PC-9 (cell line): ENCODE measurements around the gene RAB19. TPM values are rescaled to one million over a fixed set of nuclear protein-coding genes. Genes with fewer than 3 reads are reported as not detected.

Experiments
- BruUV-seq: library from RNA; stranded (reverse); fragments of 400-500 nt; replicated peaks from 2 replicates; lab custom pipeline; 2021; lab: Mats Ljungman, UMichigan
- CTCF ChIA-PET: fragments of 300-600 bp; sonication (Branson Sonifier 250); formaldehyde crosslinking; loops from one replicate; lab custom pipeline; 2022; ENCODE audit warnings: antibody characterized with exemption; lab: Charles Lee
- POLR2A ChIA-PET: fragments of 300-600 bp; sonication (Branson Sonifier 250); formaldehyde crosslinking; loops from one replicate; lab custom pipeline; 2022; ENCODE audit warnings: antibody characterized with exemption; ENCODE audit not compliant: unreplicated experiment; lab: Charles Lee
- DNase-seq, 2 experiments: peaks; one replicate each; pipeline versions ENCODE4 v3.0.0 to v3.0.0-alpha.2; 2015 to 2022; ENCODE audit warnings: mixed read lengths in 1 of 2
- H2AFZ ChIP-seq: fragments of 200-600 bp; sonication (generic); 2 replicates; pipeline ENCODE4 v1.8.1; 2017; ENCODE audit warnings: antibody characterized with exemption
- H3F3A ChIP-seq: fragments of 200-600 bp; sonication (generic); 2 replicates; pipeline ENCODE4 v1.8.1; 2017; ENCODE audit warnings: antibody characterized with exemption, mild to moderate bottlenecking, low read depth; ENCODE audit not compliant: insufficient read depth
- H3K27ac ChIP-seq: fragments of 200-600 bp; sonication (generic); 2 replicates; pipeline ENCODE4 v1.6.1; 2016; ENCODE audit warnings: mixed run types
- H3K27me3 ChIP-seq: fragments of 200-600 bp; sonication (generic); 2 replicates; pipeline ENCODE4 v1.6.1; 2016; ENCODE audit warnings: low read depth, mixed run types; ENCODE audit not compliant: insufficient read depth
- H3K36me3 ChIP-seq: fragments of 200-600 bp; sonication (generic); 2 replicates; pipeline ENCODE4 v1.6.1; 2016; ENCODE audit warnings: low read depth, mixed run types
- H3K4me1 ChIP-seq: fragments of 200-600 bp; sonication (generic); replicated peaks from 2 replicates; pipeline ENCODE4 v1.6.1; 2016; ENCODE audit warnings: mixed run types; ENCODE audit not compliant: insufficient read depth
- H3K4me2 ChIP-seq: fragments of 200-600 bp; sonication (generic); 2 replicates; pipeline ENCODE4 v1.6.1; 2017; ENCODE audit warnings: mixed run types
- H3K4me3 ChIP-seq: fragments of 200-600 bp; sonication (generic); 2 replicates; pipeline ENCODE4 v1.6.1; 2016; ENCODE audit warnings: mixed run types
- H3K79me2 ChIP-seq: fragments of 200-600 bp; sonication (generic); 2 replicates; pipeline ENCODE4 v1.6.1; 2017; ENCODE audit warnings: low read depth, mixed run types
- H3K9me2 ChIP-seq: fragments of 200-600 bp; sonication (generic); 2 replicates; pipeline ENCODE4 v1.8.1; 2017; ENCODE audit warnings: mild to moderate bottlenecking; ENCODE audit not compliant: insufficient read depth
- H3K9me3 ChIP-seq: fragments of 200-600 bp; sonication (generic); 2 replicates; pipeline ENCODE4 v1.8.1; 2016; ENCODE audit warnings: low read depth; ENCODE audit not compliant: insufficient read depth
- H4K20me1 ChIP-seq: fragments of 200-600 bp; sonication (generic); 2 replicates; pipeline ENCODE4 v1.8.1; 2017; ENCODE audit not compliant: insufficient read depth
- EZH2 ChIP-seq: fragments of 200-600 bp; sonication (generic); IDR thresholded peaks from 2 replicates; pipeline ENCODE4 v1.8.0; 2017; ENCODE audit warnings: antibody characterized with exemption, low read depth
- intact Hi-C: fragments of 100-400 bp; cut with micrococcal nuclease; formaldehyde crosslinking; loops from one replicate; pipeline ENCODE4 v1.10.0; 2022; ENCODE audit not compliant: unreplicated experiment
- total RNA-seq: library from RNA; stranded (reverse); gene quantifications from 2 replicates; pipeline ENCODE4 v1.2.3, GENCODE V29; 2021
- TF ChIP-seq, protein P1 (sequence below): fragments of 200-600 bp; sonication (generic); conservative IDR thresholded peaks from 2 replicates; pipeline ENCODE4 v1.6.1; 2017; ENCODE audit warnings: mixed run types, antibody characterized with exemption, mild to moderate bottlenecking, moderate library complexity

The RAB19 gene
- total RNA-seq, 1 experiment from 2014 or later, result 9.1 TPM

DNA sequence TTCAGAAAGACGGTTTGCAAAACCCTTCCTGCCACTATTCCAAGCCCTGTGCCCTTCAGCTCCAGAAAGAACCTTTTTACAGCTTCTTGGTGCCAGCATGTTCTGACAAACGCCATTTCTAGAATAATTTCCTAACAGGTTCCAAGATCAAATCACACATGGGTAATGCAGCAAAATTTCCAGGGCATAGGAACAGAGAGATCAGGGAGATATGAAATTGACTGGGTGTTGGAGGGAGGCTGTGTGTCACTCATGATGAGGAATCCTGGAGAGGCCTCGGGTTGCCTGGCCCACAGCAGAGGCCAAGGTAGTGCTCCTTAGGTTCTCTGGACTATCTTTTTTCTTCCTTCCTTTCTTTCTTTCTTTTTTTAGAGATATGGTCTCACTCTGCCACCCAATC is 29.5 kb downstream of the RAB19 start:
- H3K79me2 ChIP-seq, result no peaks in the 10 kb centered on the region
- no peaks in the 10 kb centered on the region for H3K9me3 ChIP-seq
- H2AFZ ChIP-seq, result no peak overlapping the region
- no peak overlapping the region for H3K27ac ChIP-seq
- DNase-seq, result no peak
- no peaks in the 10 kb centered on the region for H3K27me3 ChIP-seq
- intact Hi-C loops, result no loop called here
- no peaks in the 10 kb centered on the region for H3K9me2 ChIP-seq
- ChIA-PET POLR2A (no interaction called here), CTCF (no interaction called here)
- H3K36me3 ChIP-seq, result no peaks in the 10 kb centered on the region
- no peaks in the 10 kb centered on the region for H4K20me1 ChIP-seq
- H3F3A ChIP-seq, result no peaks in the 10 kb centered on the region
- TF ChIP-seq, protein P1, sequence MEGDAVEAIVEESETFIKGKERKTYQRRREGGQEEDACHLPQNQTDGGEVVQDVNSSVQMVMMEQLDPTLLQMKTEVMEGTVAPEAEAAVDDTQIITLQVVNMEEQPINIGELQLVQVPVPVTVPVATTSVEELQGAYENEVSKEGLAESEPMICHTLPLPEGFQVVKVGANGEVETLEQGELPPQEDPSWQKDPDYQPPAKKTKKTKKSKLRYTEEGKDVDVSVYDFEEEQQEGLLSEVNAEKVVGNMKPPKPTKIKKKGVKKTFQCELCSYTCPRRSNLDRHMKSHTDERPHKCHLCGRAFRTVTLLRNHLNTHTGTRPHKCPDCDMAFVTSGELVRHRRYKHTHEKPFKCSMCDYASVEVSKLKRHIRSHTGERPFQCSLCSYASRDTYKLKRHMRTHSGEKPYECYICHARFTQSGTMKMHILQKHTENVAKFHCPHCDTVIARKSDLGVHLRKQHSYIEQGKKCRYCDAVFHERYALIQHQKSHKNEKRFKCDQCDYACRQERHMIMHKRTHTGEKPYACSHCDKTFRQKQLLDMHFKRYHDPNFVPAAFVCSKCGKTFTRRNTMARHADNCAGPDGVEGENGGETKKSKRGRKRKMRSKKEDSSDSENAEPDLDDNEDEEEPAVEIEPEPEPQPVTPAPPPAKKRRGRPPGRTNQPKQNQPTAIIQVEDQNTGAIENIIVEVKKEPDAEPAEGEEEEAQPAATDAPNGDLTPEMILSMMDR, result no peak
- TF ChIP-seq EZH2, result no peak
- H3K4me3 ChIP-seq, result no peak overlapping the region
- no peak overlapping the region for H3K4me2 ChIP-seq
- no TSS peak for BruUV-seq
- no peaks in the 10 kb centered on the region for H3K4me1 ChIP-seq

DNA sequence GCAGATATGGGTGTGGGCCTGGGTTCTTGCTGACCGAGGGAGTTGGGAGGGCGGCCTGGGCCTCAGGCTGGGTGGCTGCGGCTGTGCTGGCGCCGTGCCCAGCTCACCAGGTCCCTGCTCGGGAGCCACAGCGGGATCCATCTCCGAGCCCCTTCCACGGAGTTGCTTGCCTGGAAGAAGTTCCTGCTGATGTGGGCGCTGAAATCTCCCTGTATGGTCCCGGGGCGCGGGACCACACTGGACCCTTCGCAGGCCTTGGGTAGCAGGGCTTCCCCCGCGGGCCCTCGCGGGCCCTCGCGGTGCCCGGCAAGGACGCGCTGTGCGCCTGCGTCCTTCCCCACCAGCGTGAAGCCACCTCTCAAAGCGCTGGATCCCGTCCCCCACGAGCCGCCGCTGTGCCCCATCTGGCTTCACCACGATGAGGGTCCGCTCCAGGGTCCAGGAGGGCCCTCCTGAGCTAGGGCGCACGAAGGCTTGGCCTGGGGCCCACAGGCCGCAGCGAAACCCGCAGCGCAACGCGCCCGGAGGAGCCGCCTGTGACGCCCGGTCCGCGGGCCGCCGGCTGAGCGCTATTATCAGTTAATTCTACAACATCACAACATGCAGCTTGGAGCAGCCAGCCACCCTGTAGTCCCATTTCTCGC is 31.5 kb downstream of the RAB19 start:
- Histone ChIP-seq H2AFZ (no peak overlapping the region), H3F3A (no peaks in the 10 kb centered on the region), H3K9me2 (no peaks in the 10 kb centered on the region), H3K36me3 (no peaks in the 10 kb centered on the region), H3K27ac (no peak overlapping the region), H3K27me3 (no peaks in the 10 kb centered on the region), H4K20me1 (no peaks in the 10 kb centered on the region), H3K4me1 (no peaks in the 10 kb centered on the region), H3K4me3 (no peak overlapping the region), H3K79me2 (no peaks in the 10 kb centered on the region), H3K4me2 (no peak overlapping the region), H3K9me3 (no peaks in the 10 kb centered on the region)
- CTCF ChIA-PET, result no interaction called here
- BruUV-seq, result no TSS peak
- intact Hi-C loops, result no loop called here
- no peak for DNase-seq
- TF ChIP-seq, protein P1, result no peak
- no peak for TF ChIP-seq EZH2
- POLR2A ChIA-PET, result no interaction called here

DNA sequence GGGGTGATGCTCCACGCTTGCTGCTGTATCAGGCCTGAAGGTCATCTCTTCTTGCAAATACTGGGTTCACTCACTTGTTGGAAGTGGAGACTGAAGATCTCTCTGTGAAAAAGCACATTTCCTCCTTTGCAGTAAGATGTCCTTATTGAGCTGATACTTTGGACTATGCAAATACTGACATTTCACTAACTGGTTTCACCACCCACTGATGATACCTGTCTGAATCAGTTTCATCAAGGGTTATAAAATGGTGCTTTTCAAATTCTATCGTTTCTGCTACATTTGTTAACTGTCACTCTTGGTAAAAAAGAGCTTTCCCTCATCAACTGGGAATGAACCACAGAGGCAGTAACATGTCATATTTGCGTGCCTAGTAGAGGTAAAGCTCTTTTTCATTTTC is 35.5 kb downstream of the RAB19 start:
- no peak for TF ChIP-seq EZH2
- TF ChIP-seq, protein P1, result no peak
- intact Hi-C loops, result no loop called here
- Histone ChIP-seq H3K27ac (no peak overlapping the region), H3K4me2 (no peak overlapping the region), H3K9me3 (no peaks in the 10 kb centered on the region), H3K9me2 (no peaks in the 10 kb centered on the region), H3K27me3 (no peaks in the 10 kb centered on the region), H3K4me1 (no peaks in the 10 kb centered on the region), H2AFZ (no peak overlapping the region), H3K4me3 (no peak overlapping the region), H3K36me3 (no peaks in the 10 kb centered on the region), H4K20me1 (no peaks in the 10 kb centered on the region), H3F3A (no peaks in the 10 kb centered on the region), H3K79me2 (no peaks in the 10 kb centered on the region)
- DNase-seq, result no peak
- ChIA-PET POLR2A (interaction anchor here (0.6 kb wide), 2 partner anchors 470 to 1167 kb away, joined by 3 to 5 read pairs; no protein-coding TSS in a partner anchor), CTCF (no interaction called here)
- no TSS peak for BruUV-seq
